C4-2B (cell line): ENCODE measurements around the gene PRKD1.

ENCODE experiments used
- H3K27ac ChIP-seq: fragments of 450-650 bp; 2 replicates; pipeline ENCODE4 v1.5.1; 2017
- CTCF ChIP-seq: fragments of 450-650 bp; conservative IDR thresholded peaks from 2 replicates; pipeline ENCODE4 v1.5.1; 2017; ENCODE audit warnings: mild to moderate bottlenecking
- ZFX ChIP-seq: fragments of 450-650 bp; IDR thresholded peaks from 2 replicates; pipeline ENCODE4 v1.6.1; 2017

The PRKD1 gene

DNA sequence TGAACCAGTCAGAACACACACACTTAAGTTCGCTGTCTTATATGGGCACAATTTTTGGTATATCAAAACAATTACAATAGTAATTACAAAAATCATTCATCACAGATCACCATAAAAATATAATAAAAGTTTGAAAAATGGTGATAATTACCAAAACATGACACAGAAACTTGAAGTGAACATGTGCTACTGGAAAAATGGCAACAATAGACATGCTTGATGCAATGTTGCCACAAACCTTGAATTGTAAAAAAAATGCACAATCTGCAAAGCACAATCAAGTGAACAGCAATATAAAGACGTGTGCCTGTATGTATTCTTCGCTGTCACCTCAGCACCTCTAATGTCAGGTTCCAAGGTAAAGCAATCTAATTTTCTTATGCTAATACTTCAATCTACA, 117.6 kb downstream of the PRKD1 start:
- no peak overlapping the region for H3K27ac ChIP-seq
- TF ChIP-seq ZFX: no peak
- TF ChIP-seq CTCF: no peak

DNA sequence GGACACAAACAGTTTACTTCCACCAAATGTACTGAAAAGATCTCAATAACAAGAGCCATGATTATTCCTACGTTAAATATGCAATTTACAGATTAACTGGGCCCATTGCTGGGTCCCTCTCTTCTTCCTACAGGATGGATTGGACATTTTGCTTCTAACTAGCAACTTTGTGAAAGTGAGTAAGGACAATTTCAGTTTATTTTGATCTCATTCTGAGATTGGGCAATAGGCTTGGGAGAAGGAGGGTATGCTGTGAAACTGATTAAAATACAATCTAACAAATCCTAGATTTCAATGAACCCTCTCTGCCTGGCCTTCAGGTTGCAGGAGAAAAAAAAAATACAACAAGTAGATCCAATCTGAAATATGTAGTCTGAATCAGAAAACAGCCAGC, 121.5 kb downstream of the PRKD1 start:
- peak overlapping the region; percentile 34; the same call in 1 of the 2 replicates for H3K27ac ChIP-seq
- TF ChIP-seq CTCF (no peak), ZFX (no peak)

- no peak for TF ChIP-seq ZFX
- peak overlapping the region; percentile 34; the same call in 1 of the 2 replicates for H3K27ac ChIP-seq
These were observed 122.1 kb downstream of the PRKD1 start for GRCh38 chr14:29805415-29806123.

DNA sequence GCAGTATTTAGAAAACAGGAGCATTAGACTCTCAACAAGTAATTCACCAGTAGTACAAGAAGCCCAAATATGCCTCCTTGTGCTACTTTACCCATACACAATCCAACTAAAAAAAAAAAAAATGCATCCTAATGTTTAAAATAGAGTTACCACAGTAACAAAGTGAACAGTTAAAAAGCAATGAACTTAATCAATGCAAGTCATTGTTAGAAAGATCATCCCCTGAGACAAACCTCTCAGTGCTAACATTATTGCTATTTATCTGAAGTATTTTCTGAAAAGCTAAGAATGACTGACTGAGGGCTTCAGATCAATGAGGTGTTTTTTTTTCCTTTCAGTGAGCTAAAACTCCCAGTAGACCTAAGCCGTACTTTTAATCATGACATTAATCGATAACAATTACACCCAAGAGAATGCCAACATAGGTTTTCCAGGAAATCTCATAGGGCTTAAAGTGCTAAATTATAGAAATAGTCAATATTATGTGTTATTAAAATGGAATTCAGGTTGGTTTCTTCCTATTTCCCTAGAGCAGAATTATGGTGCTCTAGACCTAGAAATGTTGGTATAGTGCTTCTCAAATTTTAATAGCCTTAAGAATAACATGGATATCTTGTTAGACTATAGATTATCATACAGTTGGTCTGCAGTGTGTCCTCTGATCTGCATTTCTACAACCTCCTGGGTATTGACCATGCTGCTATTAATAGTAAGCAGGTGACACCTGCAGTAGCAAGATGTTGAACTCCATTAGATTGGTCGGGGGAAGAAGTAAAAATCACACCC, 123.0 kb downstream of the PRKD1 start:
- TF ChIP-seq CTCF (no peak), ZFX (no peak)
- H3K27ac ChIP-seq: no peak overlapping the region

DNA sequence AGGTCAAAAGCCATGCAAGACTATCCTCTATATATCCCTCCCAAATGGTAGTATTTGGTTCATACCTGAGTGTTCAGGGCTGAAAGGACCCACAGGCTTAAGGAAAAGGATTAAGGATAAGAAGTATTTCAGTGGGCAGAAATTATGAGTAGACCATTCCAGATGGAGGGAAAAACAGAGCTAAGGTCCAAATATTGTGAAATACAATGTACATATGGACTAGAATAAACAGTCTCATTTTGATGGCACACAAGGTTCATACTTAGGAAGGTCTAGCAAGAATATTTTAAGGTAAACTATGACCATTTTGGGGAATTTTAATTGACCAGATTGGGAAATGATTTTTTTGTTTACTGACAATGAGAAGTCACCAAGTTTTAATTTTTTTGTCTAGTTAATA, 124.6 kb downstream of the PRKD1 start:
- no peak for TF ChIP-seq CTCF
- TF ChIP-seq ZFX: no peak

GRCh38 chr14:29802211-29802610, 125.4 kb downstream of the PRKD1 start:
- no peak for TF ChIP-seq CTCF
- TF ChIP-seq ZFX: no peak
- peak overlapping the region; percentile 75; the same call in 1 of the 2 replicates for H3K27ac ChIP-seq

More for the DNA sequence above, 124.6 kb downstream of the PRKD1 start:
- H3K27ac ChIP-seq: no peak overlapping the region

DNA sequence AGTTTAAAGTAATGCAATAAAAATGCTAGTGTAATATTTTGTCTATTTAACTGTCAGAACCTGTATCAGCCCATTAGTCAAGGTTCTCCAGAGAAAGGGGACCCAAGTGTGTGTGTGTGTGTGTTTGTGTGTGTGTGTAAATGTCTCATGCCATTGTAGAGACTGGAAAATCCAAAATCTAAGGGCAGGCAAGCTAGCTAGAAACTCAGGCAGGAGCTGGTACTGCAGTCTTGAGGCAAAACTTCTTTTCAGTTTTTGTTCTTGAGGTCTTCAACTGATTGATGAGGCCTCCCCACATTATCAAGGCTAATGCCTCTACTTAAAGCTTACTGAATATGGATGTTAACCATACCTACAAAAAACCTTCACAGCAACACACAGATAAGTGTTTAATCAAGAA, 126.7 kb downstream of the PRKD1 start:
- TF ChIP-seq CTCF (no peak; the same call in 1 of the 2 replicates), ZFX (no peak)
- peak overlapping the region; percentile 75; the same call in 1 of the 2 replicates for H3K27ac ChIP-seq
